Measurements from ENCODE around the gene ALDH9A1.

- TF ChIP-seq EZH2 (IDR thresholded peaks at IDR 0.05; ENCODE audit: insufficient read depth, poor library complexity, severe bottlenecking) (no peak), EZH2phosphoT487 (IDR thresholded peaks at IDR 0.05; ENCODE audit: insufficient read depth, low read depth) (no peak)
Measured at GRCh38 chr1:165644064-165644735, 54.2 kb downstream of the ALDH9A1 start.
